Cortex of kidney (tissue), 1 donor: ENCODE measurements around the gene SOST.
"Not testable (repeated sequence)": the region's sequence is repeated elsewhere in the genome, so short reads cannot be mapped to it uniquely, and the experiment has no call there.

ENCODE experiments used
- DNase-seq: peaks from one replicate; lab custom pipeline; 2025; lab: John Stamatoyannopoulos, UW

The SOST gene

GRCh38 chr17:43758497-43759174 lies at the start of gene SOST:
Gene SOST, minus strand, starts transcription at chr17:43758791. Its CDS starts 50 bp downstream, at chr17:43758741.
- DNase-seq: no peak

GRCh38 chr17:43808076-43808475 lies 49.5 kb upstream of the SOST start:
- DNase-seq: no peak

GRCh38 chr17:43805117-43805516 lies 46.5 kb upstream of the SOST start:
- DNase-seq: no peak

DNA sequence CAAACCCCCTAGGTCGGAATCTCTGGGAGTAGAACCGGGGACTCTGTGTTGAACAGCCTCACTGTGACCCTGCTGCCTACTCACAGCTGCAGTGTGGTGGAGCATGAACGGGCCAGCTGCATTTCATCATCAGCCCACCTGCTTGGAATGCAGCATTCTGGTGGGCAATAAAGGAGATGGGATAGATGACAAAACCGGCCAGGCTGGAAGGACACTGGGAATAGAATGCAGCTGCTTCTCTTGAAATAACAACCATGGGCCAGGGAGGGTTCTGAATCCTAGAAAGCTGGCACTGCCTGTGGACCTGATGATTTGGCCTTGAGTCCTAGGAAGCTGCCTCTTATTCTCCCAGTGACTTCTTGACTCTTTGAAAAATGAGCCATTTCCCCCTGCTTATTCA lies 45.2 kb upstream of the SOST start:
- DNase-seq: no peak

- no peak for DNase-seq
These were observed 43.3 kb upstream of the SOST start for GRCh38 chr17:43801844-43802243.

GRCh38 chr17:43800736-43801135 lies 42.1 kb upstream of the SOST start:
- DNase-seq: no peak

GRCh38 chr17:43799047-43799446 lies 40.5 kb upstream of the SOST start:
- no peak for DNase-seq

DNA sequence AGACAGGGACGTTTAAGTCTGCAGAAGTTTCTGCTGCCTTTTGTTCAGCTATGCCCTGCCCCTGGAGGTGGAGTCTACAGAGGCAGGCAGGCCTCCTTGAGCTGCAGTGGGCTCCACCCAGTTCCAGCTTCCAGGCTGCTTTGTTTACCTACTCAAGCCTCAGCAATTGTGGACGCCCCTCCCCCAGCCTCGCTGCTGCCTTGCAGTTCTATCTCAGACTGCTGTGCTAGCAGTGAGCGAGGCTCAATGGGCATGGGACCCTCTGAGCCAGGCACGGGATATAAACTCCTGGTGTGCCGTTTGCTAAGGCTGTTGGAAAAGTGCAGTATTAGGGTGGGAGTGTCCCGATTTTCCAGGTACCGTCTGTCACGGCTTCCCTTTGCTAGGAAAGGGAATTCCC lies 39.4 kb upstream of the SOST start:
- not testable (repeated sequence) for DNase-seq

DNA sequence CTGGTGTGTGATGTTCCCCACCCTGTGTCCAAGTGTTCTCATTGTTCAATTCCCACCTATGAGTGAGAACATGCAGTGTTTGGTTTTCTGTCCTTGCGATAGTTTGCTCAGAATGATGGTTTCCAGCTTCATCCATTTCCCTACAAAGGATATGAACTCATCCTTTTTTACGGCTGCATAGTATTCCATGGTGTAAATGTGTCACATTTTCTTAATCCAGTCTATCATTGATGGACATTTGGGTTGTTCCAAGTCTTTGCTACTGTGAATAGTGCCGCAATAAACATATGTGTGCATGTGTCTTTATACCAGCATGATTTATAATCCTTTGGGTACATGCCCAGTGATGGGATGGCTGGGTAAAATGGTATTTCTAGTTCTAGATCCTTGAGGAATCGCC lies 34.1 kb upstream of the SOST start:
- DNase-seq: not testable (repeated sequence)

GRCh38 chr17:43791589-43791988 lies 33.0 kb upstream of the SOST start:
- no peak for DNase-seq

DNA sequence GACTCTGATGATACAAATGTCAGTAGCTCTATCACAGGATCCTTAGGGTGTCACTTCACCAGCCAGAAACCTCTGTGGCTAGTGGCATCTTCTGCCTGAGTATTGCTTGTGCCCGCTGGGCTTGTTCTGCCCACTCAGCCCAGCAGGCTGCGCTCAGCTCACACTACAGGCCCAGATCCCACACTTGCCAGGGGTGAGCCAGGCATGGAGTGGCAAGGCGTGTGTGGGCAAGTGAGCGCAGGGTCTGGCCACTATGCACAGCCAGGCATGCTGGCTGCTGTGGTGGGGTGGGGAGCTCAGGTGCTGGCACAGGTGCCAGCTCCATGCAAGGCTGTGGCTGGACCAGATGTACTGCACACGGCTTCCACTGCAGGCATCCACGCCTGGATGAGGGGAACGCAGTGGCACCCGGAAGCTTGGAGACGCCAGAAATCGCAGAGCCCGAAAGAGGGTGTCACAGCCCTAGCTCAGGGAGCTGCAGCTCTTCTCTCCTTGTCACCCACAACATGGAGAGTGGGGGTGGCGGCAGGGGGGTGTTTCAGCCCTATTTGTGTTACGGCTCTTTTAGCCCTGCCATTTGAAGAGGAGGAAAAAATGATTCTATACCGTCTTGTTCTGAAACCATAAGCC lies 31.8 kb upstream of the SOST start:
- DNase-seq: no peak

DNA sequence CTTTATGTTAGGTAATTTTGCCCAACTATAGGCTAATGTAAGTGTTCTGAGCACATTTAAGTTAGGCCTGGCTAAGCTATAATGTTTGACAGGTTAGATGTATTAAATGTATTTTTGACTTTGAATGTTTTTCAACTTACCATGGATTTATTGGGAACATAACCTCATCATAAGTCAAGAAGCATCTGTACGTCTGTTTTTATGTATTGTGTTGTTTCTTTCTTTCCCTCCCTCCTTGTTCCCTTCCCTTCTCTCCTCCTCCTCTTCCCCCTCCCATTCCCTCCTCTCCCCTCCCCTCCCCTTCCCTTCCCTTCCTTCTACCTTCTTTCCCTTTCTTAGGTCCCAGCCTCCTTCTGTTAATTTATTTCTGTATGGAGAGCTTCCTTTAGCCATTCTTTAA lies 30.9 kb upstream of the SOST start:
- DNase-seq: no peak

GRCh38 chr17:43788540-43788939 lies 29.9 kb upstream of the SOST start:
- DNase-seq: no peak

DNA sequence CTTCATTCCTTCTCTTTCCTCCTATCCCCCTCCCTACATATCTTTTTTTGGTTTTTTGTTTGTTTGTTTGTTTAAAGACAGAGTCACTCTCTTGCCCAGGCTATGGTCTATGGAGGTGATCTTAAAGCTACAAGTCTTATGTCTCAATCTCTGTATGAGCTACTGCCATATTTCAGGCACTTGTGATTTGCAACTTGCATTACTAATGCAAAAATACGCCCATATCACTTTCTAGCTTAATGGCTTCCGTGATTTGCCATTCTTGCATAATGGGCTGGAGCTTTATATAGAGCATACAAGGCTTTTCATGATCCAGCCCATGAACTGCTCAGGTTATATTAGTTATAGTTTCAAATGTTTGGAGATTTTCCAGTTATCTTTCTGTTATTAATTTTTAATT lies 29.1 kb upstream of the SOST start:
- DNase-seq: no peak

DNA sequence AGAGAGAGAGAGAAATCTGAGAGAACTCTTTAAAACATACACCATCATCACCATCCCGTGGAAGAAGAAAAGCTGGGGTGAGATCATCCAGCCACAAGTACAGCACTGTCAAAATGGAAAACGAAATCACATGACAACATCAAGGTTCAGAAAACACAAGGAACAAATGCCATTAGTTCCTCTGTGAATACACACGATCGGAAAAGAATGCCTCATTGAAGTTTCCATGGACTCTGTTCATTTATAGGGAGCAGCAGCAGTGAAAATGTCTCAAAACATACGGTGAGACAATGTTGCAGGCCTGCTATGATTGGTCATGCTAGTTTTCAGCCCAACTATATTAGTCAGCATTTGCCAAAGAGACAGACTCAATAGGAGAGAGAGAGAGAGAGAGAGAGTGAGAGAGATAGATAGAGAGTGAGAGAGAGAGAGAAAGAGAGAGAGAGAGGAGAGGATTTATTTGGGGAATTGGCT lies 26.1 kb upstream of the SOST start:
- no peak for DNase-seq

DNA sequence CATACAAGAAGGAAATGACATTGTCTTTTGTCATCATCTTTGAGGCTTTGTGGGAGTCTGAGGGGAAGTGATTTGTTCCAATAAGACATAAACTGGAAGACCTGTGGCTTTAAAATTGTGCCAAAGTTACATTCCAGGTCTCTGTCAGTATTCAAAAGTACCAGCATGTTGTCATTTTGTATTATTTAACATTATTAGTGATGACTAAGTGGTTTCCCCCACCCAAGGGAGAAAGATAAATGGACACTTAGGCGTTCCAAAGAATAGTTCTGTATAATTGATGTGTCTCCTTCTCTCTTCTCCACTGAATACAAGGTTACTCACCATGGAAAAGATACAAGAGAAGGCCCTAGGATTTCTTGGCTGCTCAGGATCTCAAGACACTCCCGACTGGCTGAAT lies 25.5 kb upstream of the SOST start:
- no peak for DNase-seq

DNA sequence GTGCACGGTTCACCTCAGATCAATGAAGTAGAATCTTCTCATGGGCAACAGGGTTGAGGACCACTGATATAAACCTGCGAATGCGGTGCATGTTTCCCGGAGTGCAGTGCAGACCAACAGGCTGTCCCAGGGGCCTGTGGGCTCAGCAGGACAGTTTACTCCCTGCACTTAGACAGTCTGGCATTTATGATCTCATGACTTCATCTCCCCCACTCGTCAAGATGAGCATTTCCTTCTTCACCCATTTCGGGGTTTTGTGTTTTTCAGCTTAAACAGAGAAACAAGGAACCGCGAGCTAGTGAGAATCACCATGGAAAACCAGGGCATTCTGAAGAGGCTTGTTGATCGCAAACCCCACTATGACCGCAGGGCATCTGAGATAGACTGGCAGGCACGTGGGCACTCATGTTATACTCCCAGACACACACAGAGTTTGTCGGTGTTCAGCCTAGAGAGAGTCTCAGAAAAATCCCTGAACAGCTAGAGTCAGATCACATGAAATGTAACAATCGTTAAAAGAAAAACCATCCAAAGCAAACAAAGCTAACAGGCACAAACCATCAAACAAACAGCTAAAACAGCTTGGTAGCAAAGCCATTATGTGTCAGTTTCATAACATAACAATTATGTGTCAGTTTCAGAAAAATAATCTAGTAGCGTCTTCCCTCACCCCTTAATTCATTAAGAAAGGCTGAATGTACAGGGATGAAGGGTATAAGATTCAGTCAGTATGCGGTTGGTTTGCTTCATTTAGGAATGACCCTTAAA lies 24.5 kb upstream of the SOST start:
- DNase-seq: no peak

GRCh38 chr17:43780135-43780534 lies 21.5 kb upstream of the SOST start, which contains the start of gene CFAP97D1:
Gene CFAP97D1, plus strand, starts transcription at chr17:43780435. Its CDS starts 28 bp downstream, at chr17:43780463.
- no peak for DNase-seq

DNA sequence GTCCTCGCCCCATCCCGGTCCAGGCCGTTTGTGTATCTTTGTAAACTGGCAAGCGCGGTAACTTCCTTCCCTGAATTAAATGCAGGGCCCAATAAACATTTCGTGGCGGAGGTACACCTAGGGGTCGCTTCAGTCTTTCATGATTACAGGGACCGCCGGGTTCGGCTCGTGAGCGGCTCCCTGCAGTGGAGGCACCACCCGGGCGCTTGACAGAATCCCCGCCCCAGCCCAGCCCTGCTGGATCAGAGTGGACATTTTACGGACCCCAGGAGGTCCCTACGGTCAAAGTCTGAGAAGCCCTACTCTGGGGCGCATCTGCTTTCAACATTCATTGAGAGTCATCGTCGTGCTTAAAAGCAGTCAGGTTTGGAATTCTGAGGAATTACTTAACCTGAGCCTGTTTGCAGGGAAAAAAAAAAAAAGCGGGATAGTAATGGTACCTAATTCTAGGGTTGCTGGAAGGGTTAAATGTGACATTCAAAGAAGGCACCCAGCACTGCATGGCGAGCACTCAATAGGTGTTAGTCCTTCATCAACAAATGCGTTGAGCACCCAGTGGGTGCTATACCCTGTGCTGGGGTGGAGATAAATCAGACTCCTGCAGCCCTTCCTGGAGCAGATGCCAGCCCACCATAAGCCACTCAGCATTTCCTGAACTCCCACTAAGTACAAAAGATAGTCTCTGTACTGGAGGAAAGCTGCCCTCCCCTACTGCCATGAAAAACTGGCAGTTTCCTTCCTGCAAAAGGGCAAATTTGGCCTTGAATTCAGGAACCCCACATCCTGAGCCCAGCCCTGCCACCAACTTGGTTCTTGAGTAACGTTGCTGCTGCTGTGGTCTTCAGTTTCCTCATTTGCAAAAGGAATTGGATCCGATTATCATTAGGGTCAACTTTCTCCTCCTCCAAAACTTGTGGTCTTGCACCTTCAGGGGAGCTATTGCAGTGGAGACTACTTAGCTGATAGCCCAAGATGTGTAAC lies 20.8 kb upstream of the SOST start:
- DNase-seq: no peak

DNA sequence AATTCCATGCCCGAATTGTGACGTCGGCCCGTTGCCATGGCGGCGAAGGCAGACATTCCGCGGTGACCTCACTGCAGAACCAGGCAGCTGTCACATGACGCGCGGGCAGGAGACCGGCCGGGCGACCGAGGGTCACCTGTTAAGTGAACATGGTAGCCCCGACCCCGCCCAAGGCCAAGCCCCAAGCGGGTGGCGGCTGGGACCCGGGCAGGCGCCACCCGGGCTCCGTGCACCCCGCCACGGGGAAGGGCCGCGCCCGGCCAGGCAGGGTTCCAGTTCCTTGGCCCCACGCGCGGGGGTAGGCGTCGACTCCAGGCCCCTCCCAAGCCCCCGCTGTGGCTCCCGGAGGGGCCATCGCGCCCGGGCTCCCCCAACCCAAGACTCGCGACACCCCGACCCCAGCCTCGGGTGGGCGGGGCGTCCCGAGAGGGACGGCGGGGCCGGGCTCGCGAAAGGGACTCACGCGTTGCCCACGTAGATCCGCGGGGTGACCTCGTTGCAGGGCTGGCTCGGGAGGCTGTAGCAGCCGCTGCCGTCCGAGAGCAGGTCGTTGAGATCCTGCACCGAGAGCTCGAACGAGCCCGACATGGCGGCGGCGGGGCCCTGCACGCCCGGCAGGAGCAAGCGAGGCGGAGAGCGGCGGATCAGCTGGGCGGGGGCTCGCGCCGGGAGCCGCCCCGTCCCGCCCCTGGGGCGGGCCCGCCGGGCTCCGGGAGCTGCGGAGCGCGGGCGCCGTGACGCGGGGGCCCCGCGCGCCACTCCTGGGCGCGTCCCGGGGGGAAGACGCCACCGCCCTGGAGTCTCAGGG lies 19.9 kb upstream of the SOST start, which contains the start of gene DUSP3:
DUSP3 (minus strand) TSS at position 641 of the 808 bp plus-strand sequence; CDS start at position 588, 53 bp downstream.
- peak; percentile 56 for DNase-seq
